ENCODE data around the gene ARCN1.

GRCh38 chr11:118607401-118608359 is 35.5 kb downstream of the ARCN1 start, which contains the start of gene PHLDB1:
- TF ChIP-seq SMC3 (IDR thresholded peaks at IDR 0.05; ENCODE audit: low read depth, low read length) = peak; percentile 39
- TF ChIP-seq RFX5 (IDR thresholded peaks at IDR 0.05; ENCODE audit: low read depth, low read length) = no peak
- no peak for TF ChIP-seq USF2 (IDR thresholded peaks at IDR 0.05; ENCODE audit: low read depth, low read length)
- TF ChIP-seq CTCF (conservative IDR thresholded peaks at IDR 0.05; ENCODE audit: low read depth, low read length) = peak; percentile 60
- TF ChIP-seq CEBPB (IDR thresholded peaks at IDR 0.05; ENCODE audit: low read depth, low read length) = no peak
- peak; percentile 37 for TF ChIP-seq RAD21 (IDR thresholded peaks at IDR 0.05; ENCODE audit: low read length)
- no peak for TF ChIP-seq MAFK (IDR thresholded peaks at IDR 0.05; ENCODE audit: low read depth, low read length)
- TF ChIP-seq ELK1 (IDR thresholded peaks at IDR 0.05; ENCODE audit: borderline replicate concordance, low read depth, low read length) = no peak
- TF ChIP-seq MAZ (IDR thresholded peaks at IDR 0.05; ENCODE audit: borderline replicate concordance, low read depth, low read length) = peak; percentile 48; the same call in 1 of the 2 replicates
- TF ChIP-seq BHLHE40 (IDR thresholded peaks at IDR 0.05; ENCODE audit: low read depth, low read length) = no peak
- peak; percentile 88 for TF ChIP-seq POLR2A (IDR thresholded peaks at IDR 0.05; ENCODE audit: low read depth, low read length)
- TF ChIP-seq NFE2L2 (IDR thresholded peaks at IDR 0.05; ENCODE audit: low read depth, low read length) = no peak
- TF ChIP-seq CHD1 (IDR thresholded peaks at IDR 0.05; ENCODE audit: low read depth, low read length) = peak; percentile 40

Data from IMR-90 (cell line).